GM18520 (cell line): Measurements from ENCODE around the gene DENND1A.

ENCODE experiments used
- ATAC-seq: cut with Tn5 transposase; IDR thresholded peaks from one replicate; pipeline ENCODE4 v1.9.1; 2021; ENCODE audit not compliant: unreplicated experiment

Gene DENND1A

DNA sequence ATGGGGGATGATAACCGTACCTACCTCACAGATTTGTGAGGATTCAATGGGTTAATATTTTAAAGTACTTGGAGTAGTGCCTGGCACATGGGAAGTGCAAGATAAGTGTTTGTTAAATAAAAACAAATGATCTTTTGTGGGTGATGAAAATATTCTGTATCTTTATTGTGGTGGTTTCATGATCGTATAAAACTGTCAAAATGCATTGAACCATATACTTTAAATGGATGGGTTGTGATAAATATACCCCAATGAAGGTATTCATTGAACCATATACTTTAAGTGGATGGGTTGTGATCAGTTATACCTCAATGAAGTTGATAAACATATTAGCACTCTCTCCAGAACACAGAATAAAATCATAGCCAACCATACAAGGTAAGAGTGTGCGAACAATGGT, 339.4 kb downstream of the DENND1A start:
- ATAC-seq, result no peak

DNA sequence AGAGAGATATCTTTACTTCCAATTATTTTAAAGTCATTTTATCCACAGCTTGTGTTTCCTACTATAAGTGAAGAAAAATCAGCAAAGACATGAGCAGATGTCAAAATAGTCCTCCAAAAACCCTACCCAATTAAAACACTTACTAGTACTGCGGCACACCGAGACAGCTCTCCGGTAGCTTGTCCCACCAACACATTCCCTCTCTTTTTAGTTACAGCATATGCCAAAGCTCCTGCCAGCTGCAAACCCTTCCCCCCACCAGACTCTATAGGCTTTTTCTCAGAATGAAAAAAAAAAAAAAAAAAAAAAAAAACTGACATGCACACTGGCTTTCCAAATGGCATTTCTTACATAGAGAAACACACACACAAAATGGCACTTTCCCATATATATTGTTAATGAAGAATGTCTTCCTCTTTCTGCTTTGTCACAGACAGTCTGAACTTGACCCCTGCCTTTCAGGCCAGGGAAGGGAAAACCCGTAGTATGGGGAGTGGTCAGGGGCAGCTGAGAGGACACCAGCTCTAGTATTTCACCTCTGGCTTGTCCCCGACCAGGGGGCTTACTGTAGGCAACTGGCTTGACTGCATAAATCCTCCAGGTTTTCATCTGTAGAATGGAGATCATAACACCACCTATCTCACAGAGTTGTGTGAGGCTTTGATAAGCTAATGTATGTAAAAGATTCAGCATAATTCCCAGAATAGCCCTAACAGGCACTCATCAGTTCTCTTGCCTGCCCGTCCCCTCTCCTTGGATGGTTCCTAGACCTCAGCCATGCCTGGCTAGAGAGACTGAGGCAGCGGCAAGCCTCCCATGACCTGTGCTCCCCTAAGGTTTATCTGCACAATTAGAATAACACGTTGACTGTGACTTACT, 340.3 kb downstream of the DENND1A start:
- no peak for ATAC-seq

DNA sequence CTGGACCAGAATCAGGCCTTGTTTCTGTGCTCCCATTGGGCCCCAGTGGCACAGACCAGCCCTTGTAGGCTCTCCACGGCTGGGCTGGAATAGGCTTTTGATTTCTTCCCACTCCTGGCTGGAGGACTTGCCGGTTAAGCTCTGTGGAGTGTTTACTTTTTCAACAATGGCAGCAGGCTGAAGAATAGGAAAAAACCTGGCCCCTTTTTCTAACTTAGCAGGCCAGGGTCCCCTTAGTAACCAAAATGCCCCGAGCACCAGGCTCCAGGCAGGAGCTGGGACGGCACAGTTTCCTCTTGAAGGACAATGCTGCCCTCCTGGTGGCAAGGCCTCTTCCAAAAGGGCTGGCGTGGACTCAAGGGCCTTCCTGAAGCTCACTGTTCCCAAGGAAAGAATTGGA, 343.7 kb downstream of the DENND1A start:
- no peak for ATAC-seq

DNA sequence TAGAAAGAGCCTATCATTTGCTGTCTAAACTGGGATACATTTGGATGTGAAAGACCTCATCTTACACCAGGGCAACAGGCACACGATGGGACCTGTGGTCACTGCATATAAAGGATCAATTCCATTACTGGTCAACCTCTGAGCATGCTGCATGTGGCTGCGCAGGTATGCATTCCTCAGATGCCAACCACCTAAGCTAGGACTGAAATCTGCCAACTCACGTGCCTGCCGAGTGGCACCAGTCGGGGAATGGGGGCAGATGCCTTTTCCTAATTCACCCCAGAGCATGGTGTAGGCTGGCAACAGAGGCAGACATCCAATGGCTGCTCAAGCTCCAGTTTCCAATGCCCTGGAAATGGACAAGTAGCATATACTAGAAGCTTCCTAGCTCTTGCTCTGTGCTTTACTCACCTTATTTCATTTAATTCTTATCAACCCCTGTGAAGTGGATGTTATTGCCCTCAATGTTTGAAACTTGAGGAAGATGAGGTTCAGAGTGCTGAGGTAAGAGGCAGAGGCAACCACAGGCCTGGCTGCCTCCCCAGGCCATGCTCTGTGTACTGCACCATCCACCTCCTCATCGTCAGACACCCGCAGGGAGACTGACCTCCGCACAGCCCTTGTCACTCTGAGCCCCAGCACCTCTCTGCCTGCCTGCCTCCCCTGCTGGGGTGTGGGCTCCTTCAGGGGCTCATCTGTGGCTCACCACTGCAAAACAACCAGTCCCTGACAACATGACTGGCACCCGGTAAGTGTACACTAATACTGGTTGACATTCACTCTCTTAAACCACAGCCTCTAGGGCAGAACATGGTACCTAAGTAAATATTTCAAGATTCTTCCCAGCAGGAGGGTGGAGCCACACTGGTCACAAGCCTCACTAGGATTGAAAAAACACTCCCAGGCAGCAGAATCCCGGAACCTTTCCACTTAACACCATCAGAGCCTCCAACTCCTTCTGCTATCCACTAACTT, 345.4 kb downstream of the DENND1A start:
- ATAC-seq, result no peak

DNA sequence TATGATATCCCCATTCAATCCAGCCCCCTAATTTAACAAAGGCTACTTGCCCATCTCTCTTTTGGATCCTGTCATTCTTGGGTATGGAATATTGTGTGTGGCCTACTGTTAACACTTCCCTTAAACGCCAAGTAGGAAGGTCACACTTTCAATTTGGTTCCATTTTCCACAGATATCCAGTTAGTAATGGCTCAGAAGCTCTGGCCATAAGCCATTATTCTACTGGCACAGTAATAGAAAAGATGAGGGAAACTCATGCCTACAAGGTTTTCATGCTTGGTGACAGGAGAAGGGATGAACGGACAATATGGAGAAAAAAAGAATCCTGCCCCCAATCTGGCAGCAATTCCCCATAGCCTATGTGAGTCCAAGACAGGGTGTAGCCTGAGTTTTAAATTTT, 346.3 kb downstream of the DENND1A start:
- ATAC-seq, result no peak

DNA sequence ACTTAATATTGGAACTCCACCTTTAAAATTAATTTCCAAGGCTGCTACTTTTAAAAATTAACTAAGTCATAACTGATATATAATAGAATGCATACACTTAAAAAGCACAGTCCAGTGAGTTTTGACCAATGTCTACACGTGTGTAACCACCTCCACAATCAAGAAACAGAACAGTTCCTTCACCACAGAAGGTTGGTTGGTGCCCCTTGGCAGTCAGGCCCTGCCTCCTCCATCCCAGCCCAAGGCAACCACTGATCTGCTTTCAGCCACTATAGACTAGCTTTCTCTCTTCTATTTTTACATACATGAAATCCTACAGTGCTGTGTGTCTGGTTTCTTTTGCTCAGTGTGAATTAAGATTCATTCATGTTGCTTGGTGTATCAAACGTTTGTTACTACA, 358.7 kb downstream of the DENND1A start:
- no peak for ATAC-seq

DNA sequence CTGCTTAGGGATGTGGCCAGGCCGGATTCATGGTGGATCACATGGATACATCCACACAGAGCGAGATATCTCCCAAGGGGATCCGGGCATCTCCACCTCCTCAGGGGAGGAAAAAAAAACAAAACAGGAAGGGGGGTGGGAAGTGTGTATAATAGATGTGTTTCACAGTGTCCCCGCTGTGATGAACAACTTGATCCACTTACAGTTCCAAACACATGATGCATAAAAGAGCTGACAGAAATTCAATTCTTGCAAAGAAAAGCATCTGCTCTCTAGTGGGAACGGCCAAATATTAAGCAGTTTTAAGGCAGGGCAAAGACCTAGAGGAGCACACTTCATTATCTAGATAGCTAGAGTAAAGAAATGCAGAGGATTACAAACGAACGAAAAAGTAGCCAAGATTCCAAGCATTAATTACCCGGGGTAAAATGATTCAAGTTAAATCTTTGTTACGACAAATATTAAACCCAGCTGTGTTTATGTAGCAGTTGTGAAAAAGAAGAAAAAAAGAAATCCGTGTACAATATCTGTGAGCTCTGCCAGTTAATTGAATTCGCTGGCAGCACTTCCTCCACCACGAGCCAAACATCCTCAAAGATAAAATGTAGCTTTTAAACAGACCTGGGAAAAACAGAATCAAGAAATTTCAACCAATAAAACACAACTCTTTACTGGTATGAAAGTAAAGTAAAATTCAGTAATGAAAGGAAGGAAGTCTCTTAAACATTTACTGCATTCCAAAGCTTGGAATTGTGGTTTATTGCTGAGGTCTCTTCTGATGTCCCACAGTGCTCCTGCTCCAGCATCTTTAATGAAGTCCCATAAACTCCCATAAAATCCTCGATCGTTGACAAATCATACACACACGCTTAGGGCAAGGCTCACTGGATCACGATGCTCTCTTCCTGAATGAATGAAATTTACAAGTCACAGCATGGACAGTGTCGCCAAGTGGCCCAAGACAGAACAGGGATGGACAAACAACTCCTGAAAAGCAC, 360.9 kb downstream of the DENND1A start:
- no peak for ATAC-seq

DNA sequence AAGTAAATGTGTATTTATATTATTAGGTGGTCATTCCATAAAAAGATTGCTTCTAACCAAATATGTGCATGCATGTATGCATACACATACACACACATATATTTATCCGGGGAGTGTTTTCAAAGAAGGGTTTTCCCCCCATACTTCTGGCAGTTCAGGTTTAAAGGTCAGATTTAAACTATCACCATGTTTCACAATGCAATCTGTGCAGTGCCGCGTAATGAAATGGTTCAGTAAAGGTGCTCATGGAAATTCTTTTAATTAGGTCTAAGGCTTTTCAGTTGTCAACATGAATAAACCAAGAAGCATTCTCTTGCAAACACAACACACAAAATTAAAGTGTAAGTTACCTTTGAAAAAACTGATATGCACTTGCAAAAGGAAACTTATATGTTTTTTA, 362.9 kb downstream of the DENND1A start:
- no peak for ATAC-seq

DNA sequence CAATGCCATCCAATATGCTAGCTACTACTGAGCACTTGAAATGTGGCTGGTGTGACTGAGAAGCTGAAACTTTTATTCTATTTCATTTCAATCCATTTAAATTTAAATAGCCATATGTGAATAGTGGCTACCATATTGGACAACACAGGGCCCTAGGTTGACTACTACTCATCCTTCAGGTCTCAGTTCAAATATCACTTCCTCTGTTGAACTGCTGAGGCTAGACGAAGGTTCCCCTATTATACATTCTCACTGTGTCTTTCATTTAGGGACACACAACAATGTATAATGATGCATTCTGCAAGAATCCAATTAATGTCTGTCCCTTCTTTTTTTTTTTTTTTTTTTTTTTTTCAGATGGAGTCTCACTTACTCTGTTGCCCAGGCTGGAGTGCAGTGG, 365.3 kb downstream of the DENND1A start:
- ATAC-seq, result no peak

DNA sequence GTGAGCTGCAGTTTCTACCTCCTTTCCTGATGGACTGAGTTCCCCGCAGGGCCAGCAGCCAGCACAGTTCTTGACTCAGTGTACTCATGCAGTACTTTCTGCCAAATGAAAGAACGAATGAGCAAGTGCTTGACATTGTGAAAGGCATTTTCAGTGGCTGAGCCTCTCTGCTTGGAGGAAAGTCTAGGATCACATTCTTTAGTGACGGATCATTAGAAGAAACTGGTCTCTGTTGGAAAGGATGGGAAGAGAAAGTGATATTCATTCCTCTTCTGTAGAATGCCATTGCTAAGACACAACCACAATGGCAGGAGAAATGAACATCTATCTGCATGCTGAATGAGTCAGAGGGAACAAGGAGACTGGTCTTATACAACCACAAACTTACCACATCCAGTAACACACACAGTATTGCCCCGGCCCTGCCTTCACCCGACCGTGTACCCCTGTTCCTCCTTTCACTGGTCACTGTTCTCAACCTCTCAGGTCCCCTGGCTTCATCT, 367.0 kb downstream of the DENND1A start:
- no peak for ATAC-seq

DNA sequence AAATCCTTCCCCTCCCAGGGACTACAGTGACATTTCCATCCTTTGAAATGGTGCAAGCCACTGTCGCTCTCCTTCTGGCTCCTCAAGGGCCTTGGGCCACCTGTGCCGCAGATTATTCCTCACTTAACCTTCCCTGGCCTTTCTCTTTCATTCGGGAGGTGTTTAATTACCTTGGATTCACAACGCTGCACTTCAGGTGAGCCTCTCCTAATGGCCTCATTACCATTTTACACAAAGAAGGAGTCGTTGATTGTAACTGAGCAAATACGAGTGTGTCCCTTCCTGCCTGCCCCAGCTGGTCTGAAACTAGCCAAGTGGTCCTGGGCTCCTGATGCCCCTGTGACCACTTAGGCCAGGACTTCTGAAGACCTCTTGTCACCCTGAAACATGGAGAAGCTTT, 368.9 kb downstream of the DENND1A start:
- ATAC-seq, result no peak

DNA sequence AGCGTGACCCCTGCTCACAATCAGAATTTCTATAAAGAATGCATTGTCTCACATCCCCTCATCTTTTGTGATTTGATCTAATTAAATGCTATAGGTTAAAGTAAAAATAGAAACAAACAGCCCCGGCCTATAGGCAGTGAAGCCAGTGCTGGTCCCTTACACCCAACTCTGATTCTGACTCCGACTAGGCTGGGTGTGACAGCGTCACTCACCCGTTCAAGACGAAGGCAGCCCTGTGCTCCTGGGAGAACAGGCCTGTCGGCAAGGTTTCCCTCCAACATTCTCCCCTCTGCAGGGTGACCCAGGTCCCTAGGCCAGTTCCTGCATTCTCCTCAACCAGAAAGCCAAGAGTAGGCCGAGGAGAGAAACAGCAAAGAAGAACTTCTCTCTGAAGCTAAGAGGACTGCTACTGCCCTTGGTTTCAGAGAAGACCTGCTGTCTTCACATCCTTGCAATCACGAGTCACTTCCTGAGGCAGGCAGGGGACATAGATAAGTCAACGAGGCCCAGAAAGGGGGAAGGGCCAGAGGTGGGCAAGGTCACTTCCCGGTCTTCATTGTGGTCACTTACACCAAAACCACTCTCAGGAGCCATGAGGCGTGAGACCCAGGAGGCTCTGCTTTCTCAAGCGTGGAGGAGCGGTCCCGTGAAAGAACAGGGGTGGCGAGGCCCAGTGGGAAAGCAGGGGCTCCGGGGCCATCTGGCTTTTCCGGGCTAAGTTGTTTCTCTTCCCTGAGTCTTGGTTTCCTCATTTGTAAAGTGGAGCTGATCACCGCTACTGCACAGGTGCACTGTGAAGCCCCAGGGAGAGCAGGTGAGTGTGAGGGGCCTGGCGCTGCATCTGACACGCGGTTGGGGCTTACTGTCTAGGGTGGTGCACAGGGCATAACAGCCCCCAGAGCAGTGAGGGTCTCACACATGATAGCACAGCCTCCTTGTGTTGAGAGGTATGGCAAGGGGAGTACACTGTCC, 373.2 kb downstream of the DENND1A start:
- ATAC-seq, result no peak

DNA sequence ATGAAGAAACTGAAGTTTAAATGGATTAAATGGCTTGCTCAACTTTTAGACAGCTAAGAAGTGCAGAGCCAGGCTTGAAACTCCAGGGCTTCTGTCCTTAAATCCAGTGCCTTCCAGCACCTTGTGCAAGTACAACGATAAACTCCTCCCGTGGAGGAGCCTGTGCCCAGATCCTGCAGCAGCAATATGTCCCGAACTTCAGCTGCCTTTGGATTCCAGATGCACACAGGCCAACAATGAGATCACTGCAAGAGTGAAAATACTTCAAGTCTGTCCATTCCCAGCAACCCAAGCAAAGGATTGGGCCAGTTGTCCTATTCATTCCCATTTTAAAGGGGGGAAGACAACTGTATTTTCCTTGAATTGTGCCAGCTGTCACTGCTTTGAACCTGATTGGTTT, 374.3 kb downstream of the DENND1A start:
- no peak for ATAC-seq

DNA sequence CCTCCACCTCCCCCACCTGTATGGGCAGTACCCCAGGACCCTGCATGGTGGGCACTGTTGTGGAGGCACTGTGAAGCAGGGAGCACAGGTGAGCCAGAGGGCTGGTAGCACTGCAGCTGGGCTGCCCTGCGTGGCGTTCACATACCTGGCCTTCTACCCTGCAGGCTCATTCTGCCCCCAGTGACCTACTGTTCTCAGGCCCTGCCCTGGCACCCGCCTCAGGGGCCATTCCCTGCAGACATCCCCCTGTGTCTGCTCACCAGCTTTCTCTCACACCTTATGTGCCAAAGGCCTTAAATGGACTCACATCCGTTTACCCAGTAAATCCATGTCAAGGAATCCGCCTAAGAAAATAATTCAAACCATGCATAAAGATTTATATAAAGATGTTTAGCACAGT, 377.4 kb downstream of the DENND1A start:
- ATAC-seq, result no peak

DNA sequence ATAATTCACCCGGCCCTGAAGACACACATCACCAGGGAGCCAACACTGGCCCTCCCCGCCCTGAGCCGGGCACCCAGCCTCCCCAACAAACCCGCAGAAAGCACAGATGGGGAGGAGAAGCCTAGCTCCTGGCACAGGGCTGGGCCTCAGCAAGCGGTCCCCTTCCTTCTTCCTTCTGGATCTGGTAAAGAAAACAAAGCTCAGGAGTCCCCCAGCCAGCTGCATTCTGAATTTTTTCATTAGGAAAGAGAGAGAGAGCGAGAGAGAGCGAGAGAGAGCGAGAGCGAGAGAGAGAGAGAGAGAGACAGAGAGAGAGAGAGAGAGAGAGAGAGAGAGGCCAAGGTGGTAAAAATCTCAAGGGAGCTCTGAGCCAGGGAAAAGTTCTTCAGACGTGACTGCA, 378.2 kb downstream of the DENND1A start:
- no peak for ATAC-seq

DNA sequence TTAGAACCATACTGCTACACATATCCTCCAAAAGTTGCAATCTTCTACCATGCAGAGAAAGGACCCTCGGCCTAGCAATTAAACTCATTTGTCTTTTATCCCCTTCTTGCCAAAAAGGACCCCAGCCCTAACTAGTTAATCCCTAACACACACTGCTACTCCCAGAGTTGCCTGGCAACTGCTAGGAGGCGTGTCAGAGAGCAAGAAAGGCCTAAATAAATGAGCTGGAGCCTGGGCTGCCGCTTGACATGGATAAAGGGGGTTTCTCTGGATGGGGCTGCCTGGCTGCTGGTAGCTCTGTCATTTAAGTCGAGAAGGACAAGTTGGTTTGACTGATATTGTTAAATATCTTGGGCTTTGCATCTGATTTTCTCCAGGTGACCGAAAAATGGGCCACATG, 379.1 kb downstream of the DENND1A start:
- ATAC-seq, result no peak

DNA sequence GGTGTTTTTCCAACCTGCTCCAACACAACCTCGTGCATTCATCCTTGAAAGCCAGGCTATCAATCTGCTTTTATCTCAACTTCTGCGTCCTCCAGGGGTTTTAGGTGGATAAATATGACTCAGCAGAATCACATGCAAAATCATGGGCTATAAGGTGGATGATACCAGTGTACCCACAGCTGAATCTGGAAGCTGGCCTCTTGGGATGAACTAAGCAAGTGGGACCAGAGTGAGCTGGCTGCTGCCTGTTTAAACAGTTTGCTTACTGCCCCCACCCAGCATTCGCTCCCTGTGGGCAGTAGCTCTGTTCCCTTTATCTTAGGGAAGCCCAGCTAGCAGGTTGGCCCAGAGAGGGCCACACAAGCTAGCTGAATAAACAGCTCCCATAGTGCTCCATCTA, 379.9 kb downstream of the DENND1A start:
- no peak for ATAC-seq

DNA sequence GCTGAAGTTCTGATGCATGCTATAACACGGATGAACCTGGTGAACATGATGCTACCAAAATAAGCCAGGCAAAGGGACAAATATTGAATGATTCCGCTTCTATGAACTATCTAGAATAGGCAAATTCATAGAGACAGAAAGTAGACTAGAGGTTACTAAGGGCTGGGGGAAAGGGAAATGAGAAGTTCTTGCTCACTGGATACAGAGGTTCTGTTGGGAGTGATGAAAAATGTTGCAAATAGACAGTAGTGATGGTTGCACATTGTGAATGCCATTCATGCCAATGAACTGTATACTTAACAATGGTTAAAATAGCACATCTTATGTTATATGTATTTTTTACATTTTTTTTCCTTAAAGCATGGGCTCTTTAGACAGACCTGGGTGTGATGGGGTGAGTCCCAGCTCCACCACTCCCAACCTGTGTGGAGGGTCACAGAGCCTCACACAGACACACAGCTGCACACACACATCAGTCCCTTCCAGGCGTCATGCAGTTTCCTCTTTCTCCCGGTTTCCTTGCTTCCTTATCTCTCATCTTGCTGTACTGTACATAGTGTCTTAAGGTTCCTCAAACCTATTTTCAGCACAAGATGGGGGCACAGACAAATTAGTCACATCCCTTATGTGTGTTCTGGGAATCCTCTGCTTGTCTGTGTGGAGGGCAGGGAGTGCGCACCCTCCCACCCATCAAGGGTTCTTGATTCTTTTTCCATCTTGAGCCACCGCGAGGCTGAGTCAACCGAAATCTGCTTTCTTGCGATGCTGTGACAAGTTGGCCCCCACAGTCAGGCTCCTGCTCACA, 381.0 kb downstream of the DENND1A start:
- no peak for ATAC-seq
